ENCODE results near the gene KCNE1.

Gene KCNE1

GRCh38 chr21:34524646-34525601 is 12.9 kb upstream of the KCNE1 start:
- TF ChIP-seq EGR1 (IDR thresholded peaks at IDR 0.05) (no peak), TCF12 (IDR thresholded peaks at IDR 0.05; ENCODE audit: low read depth) (no peak)

- TF ChIP-seq NFIC (IDR thresholded peaks at IDR 0.05): no peak
- TF ChIP-seq TCF12 (IDR thresholded peaks at IDR 0.05; ENCODE audit: low read depth): no peak
Observed at GRCh38 chr21:34523019-34523555, 11.1 kb upstream of the KCNE1 start.

DNA sequence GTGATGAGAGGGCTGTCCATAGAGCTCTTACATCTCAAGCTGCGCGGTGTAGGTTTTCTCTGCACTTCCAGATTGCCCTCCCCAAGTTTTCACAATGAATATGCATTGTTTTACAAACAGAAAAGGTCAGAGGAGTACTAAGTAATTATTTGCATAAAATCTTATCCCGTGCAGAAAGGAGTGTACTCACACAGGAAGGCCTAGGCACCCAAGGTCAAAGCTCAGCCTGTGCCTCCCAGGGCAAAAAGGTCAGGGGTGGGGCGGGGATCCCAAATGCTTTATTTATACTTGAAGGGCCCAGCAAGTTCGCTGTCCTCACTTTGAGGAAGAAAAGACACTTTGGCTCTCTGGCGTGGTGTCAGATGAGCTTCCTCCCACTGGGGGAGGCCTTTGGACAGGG is 10.3 kb upstream of the KCNE1 start:
- TF ChIP-seq TEAD4 (IDR thresholded peaks at IDR 0.05): no peak
- no peak for TF ChIP-seq EGR1 (IDR thresholded peaks at IDR 0.05)
- TF ChIP-seq CREB1 (IDR thresholded peaks at IDR 0.05; ENCODE audit: low read depth): no peak
- TF ChIP-seq YY1 (IDR thresholded peaks at IDR 0.05; ENCODE audit: low read depth): no peak
- no peak for TF ChIP-seq RAD21 (IDR thresholded peaks at IDR 0.05; ENCODE audit: low read depth)
- no peak for TF ChIP-seq TCF12 (IDR thresholded peaks at IDR 0.05; ENCODE audit: low read depth)
- TF ChIP-seq CEBPB (IDR thresholded peaks at IDR 0.05): no peak
- TF ChIP-seq TAF1 (IDR thresholded peaks at IDR 0.05; ENCODE audit: low read depth): no peak
- TF ChIP-seq, protein P1, sequence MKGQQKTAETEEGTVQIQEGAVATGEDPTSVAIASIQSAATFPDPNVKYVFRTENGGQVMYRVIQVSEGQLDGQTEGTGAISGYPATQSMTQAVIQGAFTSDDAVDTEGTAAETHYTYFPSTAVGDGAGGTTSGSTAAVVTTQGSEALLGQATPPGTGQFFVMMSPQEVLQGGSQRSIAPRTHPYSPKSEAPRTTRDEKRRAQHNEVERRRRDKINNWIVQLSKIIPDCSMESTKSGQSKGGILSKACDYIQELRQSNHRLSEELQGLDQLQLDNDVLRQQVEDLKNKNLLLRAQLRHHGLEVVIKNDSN (IDR thresholded peaks at IDR 0.05): no peak
- no peak for TF ChIP-seq NFIC (IDR thresholded peaks at IDR 0.05)
- TF ChIP-seq FOXM1 (IDR thresholded peaks at IDR 0.05; ENCODE audit: borderline replicate concordance, low read depth): no peak
- no peak for TF ChIP-seq ZBTB7A (IDR thresholded peaks at IDR 0.05; ENCODE audit: low read depth)
- no peak for TF ChIP-seq MAX (IDR thresholded peaks at IDR 0.05)
- TF ChIP-seq REST (IDR thresholded peaks at IDR 0.05; ENCODE audit: low read depth): no peak
- no peak for TF ChIP-seq EP300 (IDR thresholded peaks at IDR 0.05; ENCODE audit: borderline replicate concordance)

GRCh38 chr21:34521561-34521960 is 9.6 kb upstream of the KCNE1 start:
- no peak for TF ChIP-seq YY1 (IDR thresholded peaks at IDR 0.05; ENCODE audit: low read depth)
- TF ChIP-seq REST (IDR thresholded peaks at IDR 0.05; ENCODE audit: low read depth): no peak
- TF ChIP-seq RAD21 (IDR thresholded peaks at IDR 0.05; ENCODE audit: low read depth): no peak
- no peak for TF ChIP-seq CEBPB (IDR thresholded peaks at IDR 0.05)
- TF ChIP-seq EGR1 (IDR thresholded peaks at IDR 0.05): no peak

DNA sequence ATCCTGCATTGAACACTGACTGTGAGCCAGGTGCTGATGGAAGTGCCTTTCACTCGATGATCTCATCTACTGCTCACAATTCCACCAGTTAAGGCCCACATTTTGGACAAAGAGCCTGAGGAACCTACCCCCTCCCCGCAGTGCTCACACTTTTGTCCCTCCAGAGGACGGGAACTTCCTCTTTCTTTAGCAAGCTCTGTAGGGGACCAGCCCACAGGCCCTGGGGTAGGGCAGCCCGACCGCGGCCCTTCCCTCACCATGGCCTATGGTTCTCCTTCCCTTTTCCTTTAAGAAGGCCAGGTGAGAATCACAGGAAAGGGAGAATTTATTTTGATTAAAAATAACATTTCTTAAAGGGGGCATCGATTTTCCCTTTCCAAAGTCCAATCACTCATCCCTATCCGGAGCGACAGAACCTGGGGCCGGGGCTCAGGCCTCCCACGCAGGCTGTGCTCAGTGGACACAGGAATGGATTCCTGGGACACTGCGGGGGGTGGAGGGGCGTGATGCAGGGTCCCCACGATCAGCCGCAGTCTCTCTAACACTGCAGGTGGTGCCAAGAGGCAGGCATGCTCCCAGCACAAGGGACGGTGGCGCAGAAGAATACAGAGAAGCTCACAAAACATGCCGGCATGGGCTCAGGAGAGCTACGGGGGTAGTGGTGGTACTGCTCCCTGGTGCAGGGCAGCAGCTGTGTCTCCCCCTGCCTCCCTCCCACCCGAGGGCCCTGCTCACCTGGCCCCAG is 8.9 kb upstream of the KCNE1 start:
- no peak for TF ChIP-seq TCF12 (IDR thresholded peaks at IDR 0.05; ENCODE audit: low read depth)
- no peak for TF ChIP-seq TEAD4 (IDR thresholded peaks at IDR 0.05)
- no peak for TF ChIP-seq FOXM1 (IDR thresholded peaks at IDR 0.05; ENCODE audit: borderline replicate concordance, low read depth)
- TF ChIP-seq TAF1 (IDR thresholded peaks at IDR 0.05; ENCODE audit: low read depth): no peak
- no peak for TF ChIP-seq EP300 (IDR thresholded peaks at IDR 0.05; ENCODE audit: borderline replicate concordance)
- TF ChIP-seq ZBTB7A (IDR thresholded peaks at IDR 0.05; ENCODE audit: low read depth): no peak
- TF ChIP-seq YY1 (IDR thresholded peaks at IDR 0.05; ENCODE audit: low read depth): no peak
- no peak for TF ChIP-seq REST (IDR thresholded peaks at IDR 0.05; ENCODE audit: low read depth)
- TF ChIP-seq NFIC (IDR thresholded peaks at IDR 0.05): no peak
- no peak for TF ChIP-seq CREB1 (IDR thresholded peaks at IDR 0.05; ENCODE audit: low read depth)
- no peak for TF ChIP-seq RAD21 (IDR thresholded peaks at IDR 0.05; ENCODE audit: low read depth)
- no peak for TF ChIP-seq CEBPB (IDR thresholded peaks at IDR 0.05)
- no peak for TF ChIP-seq MAX (IDR thresholded peaks at IDR 0.05)
- no peak for TF ChIP-seq EGR1 (IDR thresholded peaks at IDR 0.05)
- TF ChIP-seq, protein P1 (IDR thresholded peaks at IDR 0.05): no peak

Measured in Ishikawa (cell line).